Measurements from ENCODE around the gene NAV1. TPM values are rescaled to one million over a fixed set of nuclear protein-coding genes. Genes with fewer than 3 reads are reported as not detected.
A peak's percentile ranks its signal among the peaks of the same experiment; 100 is the strongest.

Gene NAV1
- total and polyA plus RNA-seq, 9 of the 15 experiments (the other 6 are each of a cell fraction or from before 2014, with no cell fraction given): 0.91 to 16.8 (median 3.2) TPM

DNA sequence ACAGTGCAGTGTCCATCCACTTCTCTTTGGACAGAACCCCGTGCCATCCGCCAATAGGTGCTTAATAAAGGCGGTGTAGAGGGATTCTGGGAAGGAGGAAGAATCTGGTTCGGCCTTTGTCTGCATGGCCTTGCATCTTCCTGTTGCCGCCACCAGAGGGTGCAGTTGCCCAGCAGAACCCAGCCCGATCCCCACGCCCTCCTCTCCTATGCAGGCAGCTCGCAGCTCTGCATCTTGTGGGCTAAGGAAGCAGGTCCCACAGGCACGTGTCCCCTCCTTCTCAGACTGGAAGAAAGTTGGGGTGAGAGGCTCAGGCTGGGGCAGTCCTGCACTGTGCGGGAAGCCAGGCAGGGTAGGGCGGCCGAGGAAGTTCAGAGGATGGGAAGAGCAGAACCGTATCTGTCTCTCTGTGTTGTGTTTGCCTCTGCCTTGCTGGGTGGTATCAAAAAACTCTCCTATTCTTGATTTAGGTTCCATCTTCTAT, 20.8 kb downstream of the NAV1 start (continued):
- no peak for TF ChIP-seq NCOA4 (IDR thresholded peaks at IDR 0.05; ENCODE audit: partially characterized antibody)
- TF ChIP-seq ZNF174 (CRISPR knock-in tag; IDR thresholded peaks at IDR 0.05): no peak
- TF ChIP-seq, protein P1, sequence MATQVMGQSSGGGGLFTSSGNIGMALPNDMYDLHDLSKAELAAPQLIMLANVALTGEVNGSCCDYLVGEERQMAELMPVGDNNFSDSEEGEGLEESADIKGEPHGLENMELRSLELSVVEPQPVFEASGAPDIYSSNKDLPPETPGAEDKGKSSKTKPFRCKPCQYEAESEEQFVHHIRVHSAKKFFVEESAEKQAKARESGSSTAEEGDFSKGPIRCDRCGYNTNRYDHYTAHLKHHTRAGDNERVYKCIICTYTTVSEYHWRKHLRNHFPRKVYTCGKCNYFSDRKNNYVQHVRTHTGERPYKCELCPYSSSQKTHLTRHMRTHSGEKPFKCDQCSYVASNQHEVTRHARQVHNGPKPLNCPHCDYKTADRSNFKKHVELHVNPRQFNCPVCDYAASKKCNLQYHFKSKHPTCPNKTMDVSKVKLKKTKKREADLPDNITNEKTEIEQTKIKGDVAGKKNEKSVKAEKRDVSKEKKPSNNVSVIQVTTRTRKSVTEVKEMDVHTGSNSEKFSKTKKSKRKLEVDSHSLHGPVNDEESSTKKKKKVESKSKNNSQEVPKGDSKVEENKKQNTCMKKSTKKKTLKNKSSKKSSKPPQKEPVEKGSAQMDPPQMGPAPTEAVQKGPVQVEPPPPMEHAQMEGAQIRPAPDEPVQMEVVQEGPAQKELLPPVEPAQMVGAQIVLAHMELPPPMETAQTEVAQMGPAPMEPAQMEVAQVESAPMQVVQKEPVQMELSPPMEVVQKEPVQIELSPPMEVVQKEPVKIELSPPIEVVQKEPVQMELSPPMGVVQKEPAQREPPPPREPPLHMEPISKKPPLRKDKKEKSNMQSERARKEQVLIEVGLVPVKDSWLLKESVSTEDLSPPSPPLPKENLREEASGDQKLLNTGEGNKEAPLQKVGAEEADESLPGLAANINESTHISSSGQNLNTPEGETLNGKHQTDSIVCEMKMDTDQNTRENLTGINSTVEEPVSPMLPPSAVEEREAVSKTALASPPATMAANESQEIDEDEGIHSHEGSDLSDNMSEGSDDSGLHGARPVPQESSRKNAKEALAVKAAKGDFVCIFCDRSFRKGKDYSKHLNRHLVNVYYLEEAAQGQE (IDR thresholded peaks at IDR 0.05; ENCODE audit: borderline replicate concordance): peak; percentile 99
- TF ChIP-seq, protein P1 (CRISPR knock-in tag; IDR thresholded peaks at IDR 0.05; ENCODE audit: low read depth): peak; percentile 81
- TF ChIP-seq, protein P2, sequence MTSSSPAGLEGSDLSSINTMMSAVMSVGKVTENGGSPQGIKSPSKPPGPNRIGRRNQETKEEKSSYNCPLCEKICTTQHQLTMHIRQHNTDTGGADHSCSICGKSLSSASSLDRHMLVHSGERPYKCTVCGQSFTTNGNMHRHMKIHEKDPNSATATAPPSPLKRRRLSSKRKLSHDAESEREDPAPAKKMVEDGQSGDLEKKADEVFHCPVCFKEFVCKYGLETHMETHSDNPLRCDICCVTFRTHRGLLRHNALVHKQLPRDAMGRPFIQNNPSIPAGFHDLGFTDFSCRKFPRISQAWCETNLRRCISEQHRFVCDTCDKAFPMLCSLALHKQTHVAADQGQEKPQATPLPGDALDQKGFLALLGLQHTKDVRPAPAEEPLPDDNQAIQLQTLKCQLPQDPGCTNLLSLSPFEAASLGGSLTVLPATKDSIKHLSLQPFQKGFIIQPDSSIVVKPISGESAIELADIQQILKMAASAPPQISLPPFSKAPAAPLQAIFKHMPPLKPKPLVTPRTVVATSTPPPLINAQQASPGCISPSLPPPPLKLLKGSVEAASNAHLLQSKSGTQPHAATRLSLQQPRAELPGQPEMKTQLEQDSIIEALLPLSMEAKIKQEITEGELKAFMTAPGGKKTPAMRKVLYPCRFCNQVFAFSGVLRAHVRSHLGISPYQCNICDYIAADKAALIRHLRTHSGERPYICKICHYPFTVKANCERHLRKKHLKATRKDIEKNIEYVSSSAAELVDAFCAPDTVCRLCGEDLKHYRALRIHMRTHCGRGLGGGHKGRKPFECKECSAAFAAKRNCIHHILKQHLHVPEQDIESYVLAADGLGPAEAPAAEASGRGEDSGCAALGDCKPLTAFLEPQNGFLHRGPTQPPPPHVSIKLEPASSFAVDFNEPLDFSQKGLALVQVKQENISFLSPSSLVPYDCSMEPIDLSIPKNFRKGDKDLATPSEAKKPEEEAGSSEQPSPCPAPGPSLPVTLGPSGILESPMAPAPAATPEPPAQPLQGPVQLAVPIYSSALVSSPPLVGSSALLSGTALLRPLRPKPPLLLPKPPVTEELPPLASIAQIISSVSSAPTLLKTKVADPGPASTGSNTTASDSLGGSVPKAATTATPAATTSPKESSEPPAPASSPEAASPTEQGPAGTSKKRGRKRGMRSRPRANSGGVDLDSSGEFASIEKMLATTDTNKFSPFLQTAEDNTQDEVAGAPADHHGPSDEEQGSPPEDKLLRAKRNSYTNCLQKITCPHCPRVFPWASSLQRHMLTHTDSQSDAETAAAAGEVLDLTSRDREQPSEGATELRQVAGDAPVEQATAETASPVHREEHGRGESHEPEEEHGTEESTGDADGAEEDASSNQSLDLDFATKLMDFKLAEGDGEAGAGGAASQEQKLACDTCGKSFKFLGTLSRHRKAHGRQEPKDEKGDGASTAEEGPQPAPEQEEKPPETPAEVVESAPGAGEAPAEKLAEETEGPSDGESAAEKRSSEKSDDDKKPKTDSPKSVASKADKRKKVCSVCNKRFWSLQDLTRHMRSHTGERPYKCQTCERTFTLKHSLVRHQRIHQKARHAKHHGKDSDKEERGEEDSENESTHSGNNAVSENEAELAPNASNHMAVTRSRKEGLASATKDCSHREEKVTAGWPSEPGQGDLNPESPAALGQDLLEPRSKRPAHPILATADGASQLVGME (CRISPR knock-in tag; IDR thresholded peaks at IDR 0.05): peak; percentile 68; the same call in 1 of the 2 replicates
- no peak for TF ChIP-seq PHB (CRISPR knock-in tag; IDR thresholded peaks at IDR 0.05)
- TF ChIP-seq, protein P3, sequence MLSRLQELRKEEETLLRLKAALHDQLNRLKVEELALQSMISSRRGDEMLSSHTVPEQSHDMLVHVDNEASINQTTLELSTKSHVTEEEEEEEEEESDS (CRISPR knock-in tag; IDR thresholded peaks at IDR 0.05): no peak
- no peak for TF ChIP-seq ZNF311 (CRISPR knock-in tag; IDR thresholded peaks at IDR 0.05)
- no peak for TF ChIP-seq NR2F6 (CRISPR knock-in tag; IDR thresholded peaks at IDR 0.05)
- no peak for TF ChIP-seq ZNF212 (CRISPR knock-in tag; IDR thresholded peaks at IDR 0.05)
- TF ChIP-seq, protein P4, sequence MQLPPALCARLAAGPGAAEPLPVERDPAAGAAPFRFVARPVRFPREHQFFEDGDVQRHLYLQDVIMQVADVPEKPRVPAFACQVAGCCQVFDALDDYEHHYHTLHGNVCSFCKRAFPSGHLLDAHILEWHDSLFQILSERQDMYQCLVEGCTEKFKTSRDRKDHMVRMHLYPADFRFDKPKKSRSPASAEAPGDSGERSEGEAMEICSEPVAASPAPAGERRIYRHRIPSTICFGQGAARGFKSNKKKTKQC (CRISPR knock-in tag; IDR thresholded peaks at IDR 0.05): peak; percentile 88
- no peak; the same call in none of the 2 replicates for TF ChIP-seq KLF6 (CRISPR knock-in tag; IDR thresholded peaks at IDR 0.05; ENCODE audit: borderline replicate concordance)
- TF ChIP-seq HDAC2 (IDR thresholded peaks at IDR 0.05): 0 out of 2 replicates have a peak, but pooled peaks have one; percentile 60
- no peak for TF ChIP-seq GATA2 (CRISPR knock-in tag; IDR thresholded peaks at IDR 0.05)

Measured in K562 (cell line).